Cerebellar nuclear complex (tissue), 1 donor: ENCODE results near the gene SSH2.
"Not testable (repeated sequence)": the region's sequence is repeated elsewhere in the genome, so short reads cannot be mapped to it uniquely, and the experiment has no call there.

Experiments used
- DNase-seq, 2 experiments: peaks; one replicate each; lab custom pipeline; 2025; lab: John Stamatoyannopoulos, UW

SSH2 gene

DNA sequence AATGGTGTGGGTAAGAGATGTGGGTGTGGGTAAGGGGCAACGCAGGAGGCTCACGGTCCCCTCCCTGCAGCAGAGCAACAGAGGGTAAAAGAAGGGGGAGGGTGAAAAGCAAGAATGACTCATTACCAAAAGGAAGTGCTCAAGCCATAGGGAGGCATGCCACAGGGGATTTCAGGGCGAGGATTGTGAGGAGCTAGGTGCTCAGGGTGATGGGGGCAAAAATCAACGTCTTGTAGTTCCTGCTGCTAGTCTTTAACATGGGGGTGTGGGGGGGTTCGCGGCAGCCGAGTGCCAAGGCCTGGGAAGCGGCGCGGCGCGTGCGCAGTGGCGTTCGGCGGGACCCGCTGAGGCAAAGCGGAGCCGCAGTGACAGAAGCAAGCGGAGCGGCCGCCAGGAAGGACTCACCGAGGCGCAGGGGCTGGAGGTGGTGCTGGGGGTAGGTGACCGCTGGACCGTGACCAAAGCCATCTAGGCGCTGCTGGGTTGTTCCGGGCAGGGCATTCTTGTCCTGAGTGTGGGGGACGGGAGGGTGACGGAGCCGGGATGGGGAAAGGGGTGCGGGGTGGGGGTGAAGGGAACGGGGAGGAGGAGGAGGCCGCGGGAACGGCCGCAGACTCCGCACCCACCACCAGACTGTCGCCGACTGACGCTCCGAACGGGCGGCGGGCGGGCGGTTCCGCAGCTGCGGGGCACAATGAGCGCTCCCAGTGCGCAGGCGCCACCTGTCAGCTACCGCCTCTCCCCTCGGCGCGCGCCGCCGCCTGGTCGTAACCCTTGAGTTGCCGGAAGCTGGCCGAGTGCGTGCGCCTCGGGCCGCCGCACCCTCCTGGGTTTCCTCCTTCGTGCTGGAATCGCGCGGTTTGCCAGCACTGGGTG is at the start of gene SSH2:
SSH2 (minus strand) TSS at position 696 of the 876 bp plus-strand sequence; CDS start at position 468, 228 bp downstream.
- DNase-seq = no peak

DNA sequence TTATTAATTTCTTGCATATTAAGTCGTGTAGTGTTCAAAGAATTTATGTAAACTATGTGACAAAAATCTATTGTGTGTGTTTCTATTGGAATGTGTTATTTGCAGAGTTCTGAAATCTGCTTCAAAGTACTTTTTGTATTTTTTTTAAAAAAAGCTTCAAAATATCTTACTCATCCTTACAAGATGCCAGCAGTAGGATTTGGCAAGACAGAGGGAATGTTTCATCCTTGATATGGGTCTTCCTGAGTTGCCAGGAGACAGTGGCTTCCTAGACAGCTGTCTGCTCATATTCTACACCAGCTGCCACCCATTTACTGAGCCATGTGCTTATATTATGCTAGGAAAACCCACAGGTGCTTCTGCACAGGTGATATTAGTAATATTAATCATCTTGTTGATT is 47.8 kb upstream of the SSH2 start:
- DNase-seq = no peak

- DNase-seq = no peak
These were observed 43.0 kb upstream of the SSH2 start for GRCh38 chr17:29973005-29973404.

DNA sequence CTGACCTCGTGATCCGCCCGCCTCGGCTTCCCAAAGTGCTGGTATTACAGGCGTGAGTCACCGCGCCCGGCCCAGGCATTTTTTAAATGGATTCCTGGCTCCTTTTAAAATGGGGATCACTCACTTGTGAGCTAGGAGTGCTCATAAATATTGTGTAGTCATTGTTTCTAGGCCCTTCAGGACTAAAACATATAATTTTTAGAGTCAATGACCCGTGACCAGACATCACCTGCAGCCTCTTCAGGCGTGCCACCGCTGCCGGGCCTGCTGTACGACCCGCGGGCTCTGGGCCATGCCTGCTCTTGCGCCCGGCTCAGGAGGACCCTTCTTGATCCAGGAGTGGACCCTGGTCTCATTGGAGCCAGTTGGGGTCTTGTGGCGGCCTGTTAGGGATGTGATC is 42.2 kb upstream of the SSH2 start:
- DNase-seq = no peak

DNA sequence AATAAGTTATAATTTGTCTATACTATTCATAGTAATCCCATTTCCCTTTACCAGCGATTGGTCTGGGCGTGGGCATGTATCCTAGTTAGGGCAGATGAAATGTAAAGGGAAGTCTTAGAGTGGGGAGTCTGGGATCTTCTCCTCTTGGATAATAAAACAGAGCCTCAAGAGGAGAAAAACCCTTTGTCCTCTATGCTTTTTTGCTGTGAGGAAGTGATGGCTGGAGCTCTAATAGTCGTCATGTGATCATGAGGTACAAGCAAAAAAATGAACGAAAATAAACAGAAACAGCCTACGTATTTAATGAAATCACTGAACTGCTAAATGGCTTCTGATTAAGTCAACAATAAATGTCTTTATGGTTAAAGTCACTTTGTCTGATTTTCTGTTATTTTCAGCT is 38.2 kb upstream of the SSH2 start:
- no peak for DNase-seq

GRCh38 chr17:29962656-29963055 is 32.6 kb upstream of the SSH2 start:
- no peak for DNase-seq

GRCh38 chr17:29959658-29960337 is 29.8 kb upstream of the SSH2 start:
- DNase-seq = no peak

- DNase-seq = no peak
These were observed 29.1 kb upstream of the SSH2 start for GRCh38 chr17:29958947-29959657.

- DNase-seq = not testable (repeated sequence)
These were observed 27.5 kb upstream of the SSH2 start for GRCh38 chr17:29957488-29957887.

- DNase-seq = no peak
These were observed 26.2 kb upstream of the SSH2 start for GRCh38 chr17:29956225-29956624.

DNA sequence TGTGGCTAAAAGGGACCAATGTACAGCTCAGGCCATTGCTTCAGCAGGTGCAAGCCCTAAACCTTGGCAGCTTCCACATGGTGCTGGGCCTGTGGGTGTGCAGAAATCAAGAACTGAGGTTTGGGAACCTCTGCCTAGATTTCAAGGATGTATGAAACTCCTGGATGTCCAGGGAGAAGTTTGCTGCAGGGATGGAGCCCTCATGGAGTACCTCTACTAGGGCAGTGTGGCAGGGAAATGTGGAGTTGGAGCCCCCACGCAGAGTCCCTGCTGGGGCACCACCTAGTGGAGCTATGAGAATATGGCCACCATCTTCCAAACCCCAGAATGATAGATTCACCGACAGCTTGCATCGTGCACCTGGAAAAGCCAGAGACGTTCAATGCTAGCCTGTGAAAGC is 24.4 kb upstream of the SSH2 start:
- DNase-seq = no peak

DNA sequence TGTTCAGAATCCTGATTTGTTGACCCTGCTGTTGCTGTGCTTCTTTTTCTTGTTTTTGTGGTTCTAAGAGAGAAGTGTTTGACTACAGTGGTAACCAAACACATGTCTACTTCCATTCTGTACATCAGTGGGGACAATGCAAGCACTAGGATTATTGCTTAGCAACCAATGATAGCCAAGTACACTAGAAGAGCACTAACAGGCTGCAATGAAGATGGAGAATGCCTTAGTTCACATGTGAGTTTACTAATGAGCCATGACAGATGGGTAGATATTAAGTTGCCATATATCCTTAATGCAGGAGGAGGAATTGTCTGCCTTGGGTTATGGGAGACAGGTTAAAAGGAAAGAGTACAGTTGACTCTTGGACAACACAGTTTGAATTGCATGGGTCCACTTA is 19.7 kb upstream of the SSH2 start:
- DNase-seq = no peak

DNA sequence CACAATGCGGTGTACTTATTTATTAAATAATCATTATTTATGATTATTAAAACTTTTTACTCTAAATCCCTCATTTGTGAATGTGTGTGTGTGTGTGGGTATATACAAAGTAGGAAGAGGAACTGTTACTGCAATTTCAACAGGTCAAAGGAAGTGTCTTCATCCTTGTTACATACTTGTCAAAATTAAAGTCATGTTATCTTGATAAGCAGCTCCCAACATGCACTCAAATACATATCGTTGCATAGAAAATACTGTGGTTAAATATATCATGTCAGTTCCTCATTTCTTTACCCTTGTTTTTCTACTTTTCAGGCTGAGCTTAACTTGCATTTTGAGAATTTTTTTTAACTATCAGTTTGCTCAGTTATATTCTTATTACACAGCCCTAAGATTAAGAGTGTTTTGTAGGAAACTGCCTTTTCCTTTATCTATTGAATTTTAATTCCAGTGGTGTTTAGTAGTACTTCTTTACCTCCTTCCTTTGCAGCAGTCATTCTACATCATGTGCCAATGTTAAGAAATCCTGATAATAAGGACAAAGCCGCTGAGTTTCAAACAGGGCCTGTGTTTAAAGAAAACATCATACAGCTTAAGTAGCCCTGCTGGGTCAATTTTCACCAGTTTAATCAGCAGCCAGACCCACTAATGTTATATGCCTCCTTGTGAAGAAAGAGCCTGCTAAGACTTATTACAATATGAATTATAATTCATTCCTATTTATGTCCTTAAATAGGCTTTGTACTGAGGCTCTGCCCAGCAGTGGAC is 18.6 kb upstream of the SSH2 start:
- no peak for DNase-seq

DNA sequence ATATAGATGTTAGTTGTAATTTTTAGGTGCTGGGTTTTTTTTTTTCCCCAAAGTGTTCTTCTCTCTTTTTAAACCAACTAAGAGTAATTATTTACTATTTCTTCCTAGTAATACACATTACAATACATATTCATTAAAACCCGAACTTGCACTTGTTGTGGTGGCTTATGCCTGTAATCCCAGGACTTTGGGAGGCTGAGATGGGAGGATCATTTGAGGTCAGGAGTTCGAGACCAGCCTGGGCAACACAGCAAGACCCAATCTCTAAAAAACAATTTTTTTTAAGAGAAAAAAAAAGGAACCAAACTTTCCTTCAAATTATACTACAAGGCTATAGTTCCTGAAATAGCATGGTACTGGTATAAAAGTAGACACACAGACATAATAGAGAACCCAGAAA is 15.3 kb upstream of the SSH2 start:
- no peak for DNase-seq

- no peak for DNase-seq
These were observed 11.3 kb upstream of the SSH2 start, which contains the start of gene EFCAB5 for GRCh38 chr17:29941334-29941733. Gene EFCAB5 (plus strand): TSS chr17:29941634. CDS start chr17:29941797, 163 bp downstream.

DNA sequence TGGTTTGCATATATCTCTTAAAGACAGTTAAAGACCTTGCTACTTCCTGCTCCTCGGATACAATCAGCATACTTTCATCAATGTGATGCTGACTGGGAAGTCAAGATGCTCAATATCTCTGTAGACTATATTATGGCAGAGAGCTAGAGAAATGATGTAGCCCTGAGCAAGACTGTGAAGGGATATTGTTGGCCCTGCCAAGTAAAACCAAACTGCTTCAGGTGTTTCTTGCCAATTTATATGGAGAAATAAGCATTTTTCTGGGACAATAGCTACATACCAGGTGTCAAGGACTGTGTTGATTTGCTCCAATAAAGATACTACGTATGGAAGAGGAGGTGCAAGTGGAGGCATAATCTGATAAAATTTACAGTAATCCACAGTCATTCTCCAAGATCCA is 6.7 kb upstream of the SSH2 start:
- DNase-seq = no peak

DNA sequence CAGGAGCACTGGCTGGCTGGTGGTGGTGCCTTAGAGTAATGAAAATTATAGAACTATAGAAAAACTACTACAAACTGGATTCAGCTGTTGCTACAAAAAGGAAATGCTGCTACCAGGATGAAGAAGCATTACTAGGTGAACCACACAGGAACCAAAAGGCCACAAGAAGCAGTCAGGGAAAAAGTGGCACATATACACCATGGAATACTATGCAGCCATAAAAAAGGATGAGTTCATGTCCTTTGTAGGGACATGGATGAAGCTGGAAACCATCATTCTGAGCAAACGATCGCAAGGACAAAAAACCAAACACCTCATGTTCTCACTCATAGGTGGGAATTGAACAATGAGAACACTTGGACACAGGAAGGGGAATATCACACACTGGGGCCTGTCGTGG is 5.9 kb upstream of the SSH2 start:
- DNase-seq = not testable (repeated sequence)

DNA sequence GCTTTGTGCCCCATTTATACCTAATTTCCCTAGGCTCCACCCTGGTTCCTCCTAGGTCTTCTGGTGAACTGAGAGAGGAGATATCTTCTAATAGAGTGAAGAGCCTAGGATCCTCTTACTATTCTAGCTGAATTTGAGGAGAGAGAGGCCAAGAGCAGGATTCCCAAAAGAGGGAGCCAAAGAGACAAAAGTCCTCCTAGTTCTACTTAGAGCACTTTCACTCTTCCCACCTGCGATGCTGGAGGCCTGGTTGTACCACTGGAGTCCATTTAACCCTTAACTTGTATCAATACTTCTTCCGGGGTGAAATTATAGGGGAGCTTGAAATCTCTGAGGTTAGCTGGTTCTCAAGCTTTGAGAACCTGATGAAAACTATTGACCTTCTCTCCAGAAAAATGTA is 3.4 kb upstream of the SSH2 start:
- no peak for DNase-seq

DNA sequence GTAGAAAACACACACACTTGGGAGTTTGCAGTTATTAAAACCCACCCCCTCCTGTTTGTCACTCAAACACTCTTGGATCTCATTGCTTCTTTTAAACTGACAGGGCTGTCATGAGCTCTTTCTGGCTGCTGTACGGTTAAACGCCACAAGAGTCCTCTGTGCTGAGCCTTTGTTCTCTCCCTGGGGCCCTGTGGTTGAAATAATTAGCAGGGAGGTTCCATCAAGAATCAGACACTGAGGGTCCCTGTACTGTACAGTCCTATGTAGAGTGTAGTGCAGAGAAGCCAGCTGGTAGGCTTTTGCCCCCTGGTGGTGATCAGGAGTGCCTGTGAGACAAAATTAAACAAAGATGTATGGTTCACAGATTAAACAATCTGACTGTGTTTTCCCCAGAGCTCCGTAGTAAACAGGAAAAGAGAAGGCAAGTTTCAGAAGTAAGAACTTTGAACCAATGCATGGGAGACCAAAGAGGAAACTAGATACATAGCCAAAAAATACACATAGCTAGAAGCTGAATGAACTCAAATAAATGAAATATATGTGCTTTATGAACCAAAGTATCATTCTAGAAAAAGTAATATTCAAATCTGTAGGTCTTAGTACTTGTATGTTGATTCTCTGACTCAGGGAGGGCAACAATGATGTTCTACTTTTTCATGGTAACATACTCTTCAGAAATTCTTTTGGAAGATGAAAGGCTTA is 1.4 kb upstream of the SSH2 start:
- DNase-seq = peak in 1 of 2 experiments; percentile 64

DNA sequence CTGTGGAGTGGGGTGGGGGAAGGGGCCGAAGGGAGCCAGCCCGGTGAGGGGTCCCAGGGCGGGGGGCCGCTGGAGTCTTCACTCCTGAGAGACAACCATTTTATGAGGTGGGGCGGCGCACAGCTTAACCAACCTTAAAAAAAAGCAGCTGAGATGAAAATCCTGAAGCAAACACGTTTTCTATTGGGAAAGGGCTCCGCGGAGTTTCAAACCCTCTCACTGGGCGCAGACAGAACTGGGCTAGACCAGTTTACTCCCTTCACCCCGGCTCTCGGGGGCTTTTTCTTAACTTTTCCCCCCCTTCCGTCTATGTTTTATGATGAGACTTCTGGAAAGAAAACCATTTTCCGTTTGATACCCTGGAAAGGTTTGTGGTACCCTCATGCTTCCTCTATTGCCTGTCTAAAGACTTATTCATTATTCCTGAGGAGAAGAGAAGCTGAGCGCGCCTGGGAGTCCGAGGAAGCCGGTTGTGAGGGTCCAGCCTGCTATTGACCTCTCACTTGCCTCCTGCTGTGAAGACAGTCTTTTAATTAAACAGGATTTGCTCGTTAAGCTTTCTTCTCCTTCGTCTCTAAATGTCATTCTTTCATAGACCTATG is 482 bp upstream of the SSH2 start:
- DNase-seq = no peak

DNA sequence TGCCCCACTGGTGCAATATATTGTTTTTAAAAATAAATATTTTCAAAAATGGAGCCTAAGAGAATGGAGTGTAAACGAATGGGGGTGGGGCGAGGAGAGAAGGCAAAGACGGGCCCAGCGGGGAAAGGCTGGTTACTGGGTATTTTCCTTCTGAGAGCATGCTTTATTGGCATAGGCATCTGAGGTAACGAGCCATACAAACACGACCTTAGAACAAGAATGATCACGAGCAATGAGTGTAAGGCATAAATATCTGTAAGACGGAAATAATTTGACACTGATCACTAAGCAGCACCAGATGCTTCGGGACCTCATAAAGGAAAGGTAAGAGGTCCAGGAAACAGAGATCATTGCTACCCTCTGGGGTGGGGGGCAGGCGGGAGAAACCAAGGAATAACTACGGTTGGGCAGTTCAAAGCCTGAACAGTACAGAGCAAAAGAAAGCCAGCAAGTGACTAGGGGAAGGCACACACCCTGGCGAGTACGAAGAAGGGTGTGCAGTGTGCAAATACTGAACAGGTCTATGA is 959 bp downstream of the SSH2 start:
- DNase-seq = no peak
